ENCODE results near the gene COG8.
"Not testable (repeated sequence)": the region's sequence is repeated elsewhere in the genome, so short reads cannot be mapped to it uniquely, and the experiment has no call there.

COG8 gene

DNA sequence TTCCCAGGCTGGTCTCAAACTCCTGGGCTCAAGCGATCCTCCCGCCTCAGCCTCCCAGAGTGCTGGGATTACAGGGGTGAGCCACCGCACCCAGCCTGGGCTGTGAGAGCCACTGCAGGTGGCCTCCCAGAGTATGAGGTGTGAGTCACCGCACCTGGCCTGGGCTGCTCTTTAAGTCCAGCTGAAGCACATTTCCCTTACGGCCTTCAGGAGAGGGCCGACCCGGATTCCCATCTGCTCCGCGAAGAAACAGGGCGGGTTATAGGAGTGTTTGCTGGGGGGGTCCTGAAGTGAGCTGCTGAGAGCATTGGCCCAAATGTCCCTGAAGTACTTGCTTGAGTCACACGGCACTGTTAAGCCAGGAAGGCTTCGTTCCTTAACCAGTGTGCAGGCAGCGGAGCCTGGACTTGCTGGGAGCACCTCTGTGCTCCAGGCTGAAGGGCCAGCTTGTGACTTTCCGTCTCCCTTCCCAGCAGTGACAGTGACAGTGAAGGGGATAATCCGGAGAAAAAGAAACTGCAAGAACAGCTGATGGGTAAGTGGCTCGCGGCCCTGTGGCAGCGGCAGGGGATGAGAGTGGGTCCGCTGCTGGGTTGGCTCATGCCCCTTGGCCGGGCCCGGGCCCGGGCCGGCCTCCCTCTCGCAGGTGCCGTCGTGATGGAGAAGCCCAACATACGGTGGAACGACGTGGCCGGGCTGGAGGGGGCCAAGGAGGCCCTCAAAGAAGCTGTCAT is 21.0 kb downstream of the COG8 start:
- DNase-seq, result no peak

DNA sequence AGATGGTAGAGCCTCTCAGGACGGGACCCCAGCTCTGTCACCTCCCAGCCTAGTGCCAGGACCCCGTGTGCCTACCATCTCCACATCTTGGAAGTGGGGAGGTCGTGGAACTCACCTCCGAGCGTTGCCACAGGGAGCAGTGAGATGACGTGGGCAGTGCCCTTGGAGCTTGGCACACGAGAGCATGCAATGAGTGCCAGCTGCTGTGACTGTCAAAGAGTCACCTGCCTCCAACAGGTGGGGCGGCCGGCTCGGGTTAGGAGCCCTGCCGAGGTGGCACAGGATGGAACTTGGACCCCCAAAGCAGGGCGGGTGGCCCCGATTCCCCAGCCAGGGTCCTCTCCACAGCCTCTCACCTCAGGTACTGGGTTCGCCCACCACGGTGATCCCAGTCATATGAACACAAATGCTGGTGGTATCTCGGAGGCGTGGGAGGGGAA is 22.7 kb downstream of the COG8 start:
- no peak for DNase-seq

DNA sequence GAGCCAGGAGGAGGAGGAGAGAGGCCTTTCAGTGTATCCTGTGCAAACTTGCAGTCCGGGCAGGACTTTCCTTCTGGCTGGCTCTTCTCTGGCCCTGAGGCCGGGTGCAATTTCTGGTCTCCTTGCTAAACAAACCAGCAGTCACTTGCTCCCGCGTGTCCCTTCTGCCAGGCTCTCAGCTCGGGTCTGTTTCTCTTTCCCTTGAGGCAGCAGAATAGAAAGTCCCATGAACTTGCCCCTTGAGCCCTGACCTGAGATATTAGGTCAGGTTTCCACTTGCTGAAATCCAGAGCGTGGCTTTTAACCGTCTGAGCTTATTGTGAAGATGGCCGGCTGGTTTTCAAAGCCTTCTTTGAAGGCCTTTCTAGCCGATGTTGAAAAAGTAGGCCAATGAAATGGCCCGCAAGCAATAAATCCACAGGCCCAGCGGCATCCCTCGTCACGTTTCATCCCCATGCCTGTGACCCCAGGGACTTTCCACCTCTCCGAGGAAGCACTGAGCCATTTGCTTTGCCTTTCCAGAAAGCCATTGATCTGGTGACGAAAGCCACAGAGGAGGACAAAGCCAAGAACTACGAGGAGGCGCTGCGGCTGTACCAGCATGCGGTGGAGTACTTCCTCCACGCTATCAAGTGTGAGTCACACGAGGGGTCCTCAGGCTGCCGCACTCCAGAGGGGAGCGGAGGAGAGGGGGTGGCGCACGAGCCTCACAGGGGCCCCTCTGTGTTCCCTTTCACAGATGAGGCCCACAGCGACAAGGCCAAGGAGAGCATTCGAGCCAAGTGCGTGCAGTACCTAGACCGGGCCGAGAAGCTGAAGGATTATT is 23.7 kb downstream of the COG8 start:
- no peak for DNase-seq

DNA sequence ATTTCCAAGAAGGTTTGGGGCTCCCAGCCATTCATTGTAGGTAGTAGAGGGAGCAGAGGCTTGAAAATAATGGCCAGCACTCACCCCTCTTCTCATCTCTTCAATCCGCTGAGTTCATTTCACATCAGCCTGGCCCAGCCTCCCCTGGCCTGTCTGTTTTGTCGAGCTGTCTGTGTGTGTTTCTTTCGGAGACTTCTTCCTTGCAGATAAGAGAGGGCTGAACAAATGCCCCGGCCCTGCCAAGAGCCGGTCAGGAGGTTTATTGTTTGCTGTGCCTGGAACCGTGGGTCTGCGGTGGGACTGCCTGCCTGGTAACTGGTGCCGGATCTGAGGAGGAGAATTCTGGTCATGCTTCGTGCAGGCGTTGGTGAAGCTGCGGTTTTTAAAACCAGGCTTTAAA is 24.8 kb downstream of the COG8 start:
- no peak for DNase-seq

DNA sequence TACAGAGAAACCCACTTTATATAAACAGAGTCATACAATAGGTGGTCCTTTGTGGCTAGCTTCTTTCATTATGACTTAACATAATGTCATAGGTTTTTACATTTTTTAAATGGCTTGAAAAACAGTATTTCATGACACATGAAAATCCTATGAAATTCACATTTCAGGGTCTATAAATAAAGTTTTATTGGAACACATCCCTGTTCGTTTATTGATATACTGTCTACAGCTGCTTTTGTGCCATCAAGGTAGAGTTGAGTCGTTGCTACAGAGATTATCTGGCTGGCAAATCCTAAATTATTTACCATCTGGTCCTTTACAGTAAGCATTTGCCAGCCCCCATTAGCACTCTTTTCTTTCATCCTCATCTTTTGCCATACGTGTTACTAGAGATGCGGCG is 25.9 kb downstream of the COG8 start:
- DNase-seq, result peak in 1 of 2 experiments; percentile 68

DNA sequence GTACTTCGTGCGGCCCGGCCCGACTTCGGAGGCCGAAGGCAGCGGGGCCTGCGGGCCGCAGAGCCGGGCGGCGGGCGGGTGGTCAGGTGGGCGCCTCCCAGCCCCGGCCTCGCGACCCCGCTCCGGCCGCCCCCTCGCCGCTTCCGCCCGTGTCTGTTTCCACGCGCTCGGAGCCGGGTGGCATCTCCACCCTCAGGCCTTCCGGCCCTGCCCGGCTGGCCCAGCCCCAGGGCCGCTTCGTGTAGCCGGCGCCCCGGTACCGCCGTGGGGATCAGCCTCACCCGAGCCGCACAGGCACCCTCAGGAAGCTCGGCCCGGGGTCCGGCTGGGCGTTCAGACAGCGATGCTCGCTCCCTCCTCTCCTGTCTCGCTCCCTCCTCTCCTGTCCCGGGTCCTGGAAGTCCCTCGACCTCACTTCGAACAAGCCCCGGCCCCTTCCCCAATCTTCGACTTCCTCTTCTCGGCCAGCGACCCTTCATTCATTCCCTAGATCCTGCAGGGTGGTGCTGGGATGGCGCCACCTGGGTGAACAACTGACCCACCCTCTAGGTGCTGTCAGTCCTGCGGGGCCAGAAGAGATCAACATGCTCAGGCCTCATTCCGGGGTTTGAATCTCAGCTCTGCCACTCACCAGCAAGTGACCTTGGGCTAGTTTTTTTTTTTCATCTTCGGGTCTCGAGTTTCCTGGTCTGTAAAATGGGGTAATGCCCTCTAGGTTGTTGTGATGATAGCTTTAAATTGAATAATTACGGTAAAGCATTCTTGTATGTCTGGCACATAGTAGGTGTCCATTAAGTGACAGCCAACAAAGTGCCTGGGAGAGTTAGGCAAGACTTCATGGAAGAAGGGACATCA is 27.6 kb downstream of the COG8 start:
- peak in 1 of 2 experiments; percentile 52 for DNase-seq

DNA sequence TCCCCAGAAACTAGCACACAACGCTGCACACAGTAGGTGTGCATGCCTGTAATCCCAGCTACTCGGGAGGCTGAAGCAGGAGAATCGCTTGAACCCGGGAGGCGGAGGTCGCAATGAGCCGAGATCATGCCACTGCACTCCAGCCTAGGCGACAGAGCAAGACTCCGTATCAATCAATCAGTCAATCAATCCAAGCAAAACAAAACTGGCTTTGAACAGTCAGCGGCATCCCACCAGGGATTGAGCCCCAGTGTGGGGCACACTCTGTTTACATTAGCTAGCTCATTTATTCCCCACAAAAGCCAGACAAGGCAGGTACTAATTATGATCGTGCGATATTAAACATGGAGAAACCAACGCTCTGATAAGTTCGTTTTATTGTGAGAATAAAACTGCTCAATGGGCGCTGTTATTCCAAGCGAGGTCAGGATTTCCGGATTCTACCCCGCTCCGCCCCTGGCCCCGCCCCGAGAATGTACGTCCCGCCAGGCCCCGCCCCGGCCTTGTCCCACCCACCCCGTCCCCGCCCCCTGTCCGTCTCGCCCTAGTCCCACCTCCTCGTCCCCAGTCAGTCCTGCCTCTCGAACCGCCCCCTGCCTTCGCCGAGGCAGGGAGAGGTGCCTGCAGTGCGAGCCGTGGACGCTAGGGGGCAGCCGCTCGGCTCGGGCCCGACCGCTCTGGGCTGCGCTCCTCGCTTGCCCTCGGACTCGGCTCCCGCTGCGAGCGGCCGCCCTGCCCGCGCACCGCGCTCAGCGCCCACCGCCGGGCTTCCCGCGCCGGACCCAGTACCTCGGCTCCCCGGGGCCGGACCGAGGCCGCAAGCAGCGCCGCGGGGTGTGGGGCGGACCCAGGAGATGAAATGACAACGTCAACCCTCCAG is 28.5 kb downstream of the COG8 start, which contains the start of gene VPS4A:
Gene VPS4A, plus strand, starts transcription at position 698 of the 880 bp plus-strand sequence. Its CDS starts 162 bp downstream, at position 860.
- DNase-seq, result peak; percentile 93 to 94

DNA sequence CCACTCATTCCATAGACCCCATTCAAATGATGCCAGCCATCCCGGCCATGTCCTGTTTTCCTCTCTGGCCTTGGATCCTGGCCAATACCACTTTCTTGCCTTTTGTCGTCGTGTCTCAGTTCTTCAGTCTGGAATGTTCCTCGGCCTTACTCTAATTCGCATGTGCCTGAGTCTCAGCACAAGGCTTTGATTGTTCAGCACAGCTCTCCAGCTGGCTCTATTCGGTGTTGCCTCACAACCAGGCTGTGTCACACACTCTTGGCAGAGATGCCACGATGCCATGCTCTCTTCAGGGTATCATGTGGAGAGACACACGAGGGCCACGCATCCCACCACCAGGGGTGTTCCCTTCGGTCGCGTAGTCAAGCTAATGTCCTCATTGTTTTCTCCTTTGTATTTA is 30.0 kb downstream of the COG8 start:
- DNase-seq, result no peak

DNA sequence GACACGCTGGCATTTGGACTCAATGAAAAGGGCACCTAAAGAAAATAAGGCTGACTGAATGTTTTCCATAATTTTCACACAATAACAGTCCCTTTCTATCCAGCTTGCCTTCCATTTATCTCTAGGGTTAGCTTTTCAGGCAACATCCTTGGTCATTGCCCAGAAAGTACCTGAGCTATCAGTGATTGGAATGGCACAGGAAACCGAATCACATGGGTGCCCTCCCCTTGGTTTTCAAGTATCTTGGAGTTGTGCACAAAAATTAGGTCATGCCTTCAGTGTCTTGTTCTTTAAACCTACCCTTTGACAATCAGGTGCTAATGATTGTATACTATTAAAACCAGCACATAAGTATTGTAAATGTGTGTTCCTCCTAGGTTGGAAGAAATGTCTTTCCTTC is 31.5 kb downstream of the COG8 start:
- DNase-seq, result no peak

DNA sequence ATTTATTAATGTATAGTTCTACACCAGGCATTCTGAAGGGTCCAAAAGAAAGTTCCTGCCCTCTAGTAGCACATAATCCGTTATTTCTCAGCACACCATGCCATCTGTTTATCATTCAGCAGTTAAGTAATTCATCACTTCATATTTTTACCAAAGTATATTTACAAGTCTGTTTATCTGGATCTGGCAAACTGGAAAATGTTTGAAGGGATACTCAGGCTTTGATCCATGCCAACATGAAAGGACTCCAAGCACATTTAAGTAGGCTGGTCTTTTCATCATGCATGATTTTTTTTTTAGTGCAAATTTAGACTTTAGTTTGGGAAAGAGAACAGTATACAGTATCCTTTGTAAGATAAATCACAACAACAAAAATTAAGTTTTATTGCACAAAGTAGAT is 32.3 kb downstream of the COG8 start:
- DNase-seq, result no peak

DNA sequence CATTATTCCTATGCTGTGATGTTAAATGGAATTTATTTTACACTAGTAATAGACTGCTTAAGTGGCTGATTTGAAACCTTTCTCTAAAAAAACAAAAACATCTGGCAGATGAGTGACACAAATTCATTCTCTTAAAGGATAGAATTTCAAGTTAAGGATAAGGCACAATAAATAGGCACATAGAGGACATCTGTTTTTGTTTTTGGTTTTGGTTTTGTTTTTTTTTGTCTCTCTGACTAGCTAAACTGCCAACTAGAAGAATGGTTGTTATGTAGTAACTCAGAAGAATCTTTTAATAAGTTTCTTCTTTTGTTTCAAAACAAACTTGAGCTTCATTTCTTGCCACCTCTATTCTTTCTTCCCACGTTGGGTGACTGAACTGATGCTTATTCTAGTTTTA is 33.3 kb downstream of the COG8 start:
- DNase-seq, result peak in 1 of 2 experiments; percentile 51

DNA sequence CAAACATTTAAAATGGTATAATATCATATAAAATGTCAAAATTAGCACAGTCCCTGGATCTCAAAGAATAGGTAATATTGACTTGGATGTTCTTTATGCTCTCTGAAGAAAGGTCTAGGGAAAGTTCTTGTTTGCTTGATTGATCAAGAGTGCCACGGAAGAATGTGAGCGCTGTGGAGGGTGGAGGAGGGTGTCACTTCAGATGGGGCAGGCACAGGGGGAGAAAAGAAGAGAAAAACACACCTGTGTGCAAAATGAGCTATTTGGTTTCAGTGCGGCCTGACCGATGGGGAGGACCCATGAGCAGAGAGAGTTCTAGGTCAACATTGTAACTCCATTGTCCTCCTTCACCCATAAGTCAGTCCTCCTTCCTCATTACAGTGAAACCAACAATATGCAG is 37.1 kb downstream of the COG8 start:
- DNase-seq, result no peak

DNA sequence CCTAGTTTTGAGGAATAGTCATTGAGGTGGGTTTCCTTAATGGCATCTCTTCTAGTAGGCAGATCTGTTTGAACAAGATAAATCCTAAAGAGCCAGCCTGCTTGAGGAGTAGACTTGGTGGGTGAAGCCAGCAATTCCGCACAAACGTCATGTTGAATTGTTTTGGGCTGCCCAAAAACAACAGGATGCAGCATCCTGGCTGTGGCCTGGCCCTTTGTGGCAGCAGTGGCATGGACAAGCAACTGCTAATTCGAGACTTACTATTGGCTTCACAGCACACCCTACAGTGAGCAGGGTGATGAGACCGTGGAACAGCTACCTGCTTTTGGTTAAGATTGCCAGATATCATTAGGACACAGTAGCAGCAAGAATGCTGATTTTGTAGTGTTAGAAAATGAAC is 37.5 kb downstream of the COG8 start:
- no peak for DNase-seq

DNA sequence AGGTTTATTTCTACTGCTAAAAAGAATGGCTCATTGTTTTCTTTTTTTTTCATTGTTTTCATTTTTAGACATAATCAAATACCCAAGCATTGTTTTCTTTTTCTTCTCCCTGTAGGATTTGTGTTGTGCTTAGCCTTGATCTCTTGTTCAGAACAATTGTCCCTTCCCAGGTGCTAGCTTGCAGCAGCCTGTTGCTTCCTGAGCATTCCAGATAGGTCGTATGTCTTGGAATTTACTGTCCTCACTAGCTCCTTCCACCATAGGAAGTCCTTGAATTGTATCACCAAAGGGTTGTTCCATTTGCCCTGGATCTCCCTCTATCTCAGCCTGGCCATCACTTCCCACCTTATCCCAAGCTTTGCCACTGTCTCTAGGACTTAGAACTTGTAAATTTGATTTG is 38.2 kb downstream of the COG8 start:
- DNase-seq, result no peak

DNA sequence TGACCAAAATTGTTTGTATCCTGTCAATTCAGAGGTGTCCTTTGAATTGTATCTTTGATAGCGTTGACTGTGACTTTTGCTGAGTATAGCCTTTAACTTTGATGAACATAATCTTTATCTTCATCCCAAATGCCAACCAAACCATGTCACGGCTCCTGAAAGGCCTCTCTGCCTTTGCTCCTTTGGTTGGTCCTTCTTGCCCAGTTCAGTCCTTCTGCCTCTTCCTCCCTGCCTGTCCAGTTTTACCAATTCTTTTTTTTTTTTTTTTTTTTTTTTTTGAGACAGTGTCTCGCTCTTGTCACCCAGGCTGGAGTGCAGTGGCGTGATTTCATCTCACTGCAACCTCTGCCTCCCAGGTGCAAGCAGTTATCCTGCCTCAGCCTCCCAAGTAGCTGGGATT is 41.1 kb downstream of the COG8 start:
- no peak for DNase-seq

DNA sequence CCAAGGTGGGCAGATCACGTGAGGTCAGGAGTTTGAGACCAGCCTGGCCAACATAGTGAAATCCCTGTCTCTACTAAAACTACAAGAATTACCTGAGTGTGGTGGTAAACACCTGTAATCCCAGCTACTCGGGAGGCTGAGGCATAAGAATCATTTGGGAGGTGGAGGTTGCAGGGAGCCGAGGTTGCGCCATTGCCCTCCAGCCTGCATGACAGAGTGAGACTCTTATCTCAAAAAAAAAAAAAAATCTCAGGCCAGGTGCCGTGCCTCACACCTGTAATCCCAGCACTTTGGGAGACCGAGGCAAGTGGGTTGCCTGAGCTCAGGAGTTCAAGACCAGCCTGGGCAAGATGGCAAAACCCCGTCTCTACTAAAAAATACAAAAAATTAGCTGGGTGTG is 42.6 kb downstream of the COG8 start:
- DNase-seq, result not testable (repeated sequence)

DNA sequence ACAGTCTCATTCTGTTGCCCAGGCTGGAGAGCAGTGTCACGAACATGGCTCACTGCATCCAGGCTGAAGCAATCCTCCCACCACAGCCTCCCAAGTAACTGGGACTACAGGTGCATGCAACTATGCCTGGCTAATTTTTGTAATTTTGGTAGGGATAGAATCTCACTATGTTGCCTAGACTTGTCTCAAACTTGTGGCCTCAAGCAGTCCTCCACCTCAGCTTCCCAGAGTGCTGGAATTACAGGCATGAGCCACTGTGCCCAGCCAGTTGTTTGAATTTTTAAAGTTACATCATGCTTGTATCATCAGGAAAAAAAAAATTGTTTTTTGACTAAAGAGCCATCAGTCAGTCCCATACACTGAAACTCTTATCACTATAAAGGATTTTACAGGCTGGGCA is 45.3 kb downstream of the COG8 start:
- DNase-seq, result no peak

DNA sequence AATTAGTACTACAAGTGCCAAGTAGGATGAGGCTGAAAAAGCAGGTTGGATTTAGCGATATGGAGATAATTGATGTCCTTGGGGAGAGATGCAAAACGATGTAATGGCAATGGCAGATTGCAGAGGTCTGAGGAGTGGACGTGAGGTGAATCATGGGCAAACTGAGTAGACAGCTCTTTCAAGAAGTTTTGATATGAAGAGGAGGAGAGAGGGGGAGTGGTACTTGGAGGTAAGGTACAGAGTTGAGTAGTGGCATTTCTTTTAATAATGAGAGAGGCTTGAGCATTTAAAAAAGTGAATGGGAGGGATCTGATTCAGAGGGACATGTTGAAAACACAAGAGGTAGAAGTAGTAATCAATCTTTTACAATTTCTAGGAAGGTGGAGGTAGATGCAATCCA is 46.0 kb downstream of the COG8 start:
- DNase-seq, result no peak

DNA sequence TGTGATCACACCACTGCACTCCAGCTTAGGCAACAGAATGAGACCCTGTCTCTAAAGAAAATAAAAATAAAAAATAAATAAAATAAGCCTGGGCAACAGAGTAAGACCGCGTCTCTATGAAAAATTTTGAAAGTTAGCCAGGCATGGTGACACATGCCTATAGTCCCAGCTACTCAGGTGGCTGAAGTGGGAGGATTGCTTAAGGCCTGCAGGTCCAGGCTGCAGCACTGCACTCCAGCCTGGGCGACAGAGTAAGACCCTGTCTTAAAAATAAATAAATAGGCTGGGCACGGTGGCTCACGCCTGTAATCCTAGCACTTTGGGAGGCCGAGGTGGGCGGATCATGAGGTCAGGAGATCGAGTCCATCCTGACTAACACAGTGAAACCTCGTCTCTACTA is 47.7 kb downstream of the COG8 start:
- not testable (repeated sequence) for DNase-seq

DNA sequence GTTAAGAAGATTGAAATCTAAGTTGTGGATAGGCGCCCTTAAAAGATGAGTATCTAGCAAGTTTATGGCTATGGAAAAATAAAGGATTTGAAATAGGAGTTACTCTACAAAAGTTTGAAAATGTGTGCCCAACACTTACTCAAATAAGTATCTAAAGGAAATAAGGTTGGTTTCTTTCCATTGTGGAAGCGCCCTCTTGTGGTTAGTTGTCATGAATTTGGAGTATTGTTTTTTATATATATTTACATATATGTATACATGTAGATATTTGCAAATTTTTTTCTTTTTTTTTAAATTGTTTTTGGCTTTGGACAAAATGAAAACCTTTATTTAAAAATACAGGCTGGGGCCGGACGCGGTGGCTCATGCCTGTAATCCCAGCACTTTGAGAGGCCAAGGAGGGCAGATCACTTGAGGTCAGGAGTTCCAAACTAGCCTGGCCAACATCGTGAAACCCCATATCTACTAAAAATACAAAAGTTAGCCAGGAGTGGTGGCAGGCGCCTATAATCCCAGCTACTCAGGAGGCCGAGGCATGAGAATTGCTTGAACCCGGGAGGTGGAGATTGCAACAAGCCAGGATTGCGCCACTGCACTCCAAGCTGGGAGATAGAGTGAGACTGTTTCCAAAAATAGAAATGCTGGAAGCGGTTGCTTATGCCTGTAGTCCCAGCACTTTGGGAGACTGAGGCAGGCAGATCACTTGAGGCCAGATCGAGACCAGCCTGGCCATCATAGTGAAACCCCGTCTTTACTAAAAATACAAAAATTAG is 52.2 kb downstream of the COG8 start:
- peak; percentile 5 to 66 for DNase-seq

DNA sequence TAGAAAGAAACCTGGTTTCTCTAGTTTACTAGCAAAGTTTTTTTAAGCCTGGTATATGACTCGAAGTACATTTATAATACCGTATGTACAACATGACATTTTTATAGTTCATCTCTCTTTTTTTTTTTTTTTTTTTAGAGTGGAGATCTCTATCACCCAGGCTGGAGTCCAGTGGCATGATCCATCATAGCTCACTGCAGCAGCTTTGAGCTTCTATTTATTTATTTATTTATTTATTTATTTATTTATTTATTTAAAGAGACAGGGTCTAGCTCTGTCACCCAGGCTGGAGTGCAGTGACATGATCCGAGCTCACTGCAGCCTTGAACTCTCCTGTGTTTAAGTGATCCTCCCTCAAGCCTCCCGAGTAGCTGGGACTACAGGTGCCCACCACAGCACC is 54.1 kb downstream of the COG8 start:
- no peak for DNase-seq
